GM10248 (cell line): Measurements from ENCODE around the gene ERC2.
A peak's percentile ranks its signal among the peaks of the same experiment; 100 is the strongest.

Source experiments
- CTCF ChIA-PET: fragments of 300-600 bp; sonication (Branson Sonifier 250); formaldehyde crosslinking; extraction: SDS; loops from one replicate; lab custom pipeline; 2021; ENCODE audit warnings: antibody characterized with exemption; lab: Yijun Ruan, JAX
- POLR2A ChIA-PET: fragments of 350-650 bp; sonication (Branson Sonifier 250); formaldehyde crosslinking; extraction: SDS; loops from one replicate; lab custom pipeline; 2020; ENCODE audit warnings: antibody characterized with exemption; lab: Yijun Ruan, JAX
- DNase-seq: peaks from one replicate; pipeline ENCODE4 v3.0.0; 2012; ENCODE audit errors: extremely low spot score
- TF ChIP-seq, protein P1 (sequence below): IDR thresholded peaks from 2 replicates; pipeline ENCODE4 v1.5.1; 2012; ENCODE audit warnings: mild to moderate bottlenecking, low read depth; ENCODE audit errors: extremely low read depth, missing control alignments, control extremely low read depth

The ERC2 gene

GRCh38 chr3:55482496-55483195, 985.6 kb downstream of the ERC2 start:
- POLR2A ChIA-PET: no interaction called here
- DNase-seq: peak; percentile 26
- TF ChIP-seq, protein P1, sequence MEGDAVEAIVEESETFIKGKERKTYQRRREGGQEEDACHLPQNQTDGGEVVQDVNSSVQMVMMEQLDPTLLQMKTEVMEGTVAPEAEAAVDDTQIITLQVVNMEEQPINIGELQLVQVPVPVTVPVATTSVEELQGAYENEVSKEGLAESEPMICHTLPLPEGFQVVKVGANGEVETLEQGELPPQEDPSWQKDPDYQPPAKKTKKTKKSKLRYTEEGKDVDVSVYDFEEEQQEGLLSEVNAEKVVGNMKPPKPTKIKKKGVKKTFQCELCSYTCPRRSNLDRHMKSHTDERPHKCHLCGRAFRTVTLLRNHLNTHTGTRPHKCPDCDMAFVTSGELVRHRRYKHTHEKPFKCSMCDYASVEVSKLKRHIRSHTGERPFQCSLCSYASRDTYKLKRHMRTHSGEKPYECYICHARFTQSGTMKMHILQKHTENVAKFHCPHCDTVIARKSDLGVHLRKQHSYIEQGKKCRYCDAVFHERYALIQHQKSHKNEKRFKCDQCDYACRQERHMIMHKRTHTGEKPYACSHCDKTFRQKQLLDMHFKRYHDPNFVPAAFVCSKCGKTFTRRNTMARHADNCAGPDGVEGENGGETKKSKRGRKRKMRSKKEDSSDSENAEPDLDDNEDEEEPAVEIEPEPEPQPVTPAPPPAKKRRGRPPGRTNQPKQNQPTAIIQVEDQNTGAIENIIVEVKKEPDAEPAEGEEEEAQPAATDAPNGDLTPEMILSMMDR: no peak
- CTCF ChIA-PET: interaction anchor here (0.7 kb wide), 1 partner anchor 239 kb away, joined by 3 read pairs; no protein-coding TSS in a partner anchor

DNA sequence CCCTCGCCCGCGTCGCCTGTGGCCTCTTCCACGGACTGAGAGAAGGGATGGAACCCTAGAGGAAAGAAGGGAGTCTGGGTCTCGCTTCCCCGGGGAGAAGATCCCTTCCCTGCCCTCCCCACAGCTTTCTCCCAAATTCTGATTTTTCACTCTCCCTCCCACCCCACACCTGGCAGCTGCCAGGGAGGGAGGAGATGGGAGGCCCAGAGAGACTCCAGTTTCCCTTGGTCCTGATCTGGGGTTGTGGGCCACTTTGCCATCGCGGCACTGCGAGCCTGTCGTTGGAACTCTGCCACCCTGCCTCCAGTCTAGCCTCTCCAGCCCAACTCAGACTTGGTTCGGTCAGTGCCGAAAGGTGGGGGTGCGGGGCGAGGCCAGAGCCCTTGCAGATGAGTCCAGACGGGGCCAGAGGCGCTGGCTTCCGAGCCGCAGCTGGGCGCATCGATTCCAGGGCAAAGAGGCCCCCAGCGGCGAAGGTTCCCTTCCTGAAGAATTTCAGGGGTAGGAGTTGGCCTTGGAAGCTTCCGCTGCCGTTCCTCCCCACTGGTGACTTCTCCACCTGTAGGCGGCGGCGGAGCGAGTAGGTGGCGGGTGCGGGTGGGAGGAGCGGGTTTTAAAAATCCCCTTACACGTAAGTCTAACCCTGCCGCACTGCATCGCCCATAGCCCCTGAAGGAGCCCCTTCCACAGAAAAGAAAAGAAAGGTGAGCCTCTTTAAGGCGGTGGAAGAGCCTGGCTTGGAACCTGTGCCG, 986.3 kb downstream of the ERC2 start:
- peak; percentile 20 for DNase-seq
- CTCF ChIA-PET: interaction anchor here (0.7 kb wide), 1 partner anchor 240 kb away, joined by 3 read pairs; no protein-coding TSS in a partner anchor
- POLR2A ChIA-PET: no interaction called here
- TF ChIP-seq, protein P1: no peak

DNA sequence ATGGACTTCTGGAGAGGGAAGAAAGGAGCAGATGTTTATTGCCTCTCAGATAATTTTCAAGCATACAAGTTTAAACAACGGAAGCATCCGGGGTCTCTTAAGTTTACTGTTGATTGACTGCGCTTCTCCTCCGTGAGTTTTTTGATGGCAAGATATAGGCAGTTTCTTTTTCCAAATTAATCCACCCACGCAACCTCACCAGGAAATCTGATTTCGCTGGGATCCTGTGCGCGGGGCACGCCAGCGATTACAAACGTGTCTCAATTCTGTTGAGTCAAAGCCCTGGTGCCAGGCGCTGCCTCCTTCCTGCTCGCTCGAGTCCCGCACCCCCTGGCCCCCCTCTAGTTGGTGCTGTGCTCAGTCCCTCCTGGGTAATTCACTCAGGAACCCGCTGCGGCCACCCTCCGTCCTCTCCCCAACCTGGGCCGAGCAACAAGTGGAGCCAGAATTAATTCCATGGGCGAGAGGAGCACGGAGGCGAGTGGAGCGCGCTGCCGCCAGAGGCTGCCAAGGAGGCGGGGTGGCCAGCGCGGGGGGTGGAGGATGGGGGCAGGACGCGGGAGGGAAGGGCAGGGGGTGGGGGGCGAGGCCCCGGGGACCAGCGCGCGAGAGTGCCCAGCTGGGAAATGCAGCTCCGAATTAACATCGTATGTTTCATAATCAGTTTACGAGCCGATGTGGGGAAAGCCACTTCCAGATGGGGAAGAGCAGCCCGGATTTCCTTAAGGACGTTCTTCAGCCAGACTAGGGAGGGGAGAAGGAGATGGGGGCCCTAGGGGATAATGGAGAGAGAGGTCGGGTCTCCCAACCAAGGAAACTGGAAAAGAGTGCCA, 987.1 kb downstream of the ERC2 start:
- ChIA-PET CTCF (no interaction called here), POLR2A (no interaction called here)
- TF ChIP-seq, protein P1: no peak
- DNase-seq: no peak

DNA sequence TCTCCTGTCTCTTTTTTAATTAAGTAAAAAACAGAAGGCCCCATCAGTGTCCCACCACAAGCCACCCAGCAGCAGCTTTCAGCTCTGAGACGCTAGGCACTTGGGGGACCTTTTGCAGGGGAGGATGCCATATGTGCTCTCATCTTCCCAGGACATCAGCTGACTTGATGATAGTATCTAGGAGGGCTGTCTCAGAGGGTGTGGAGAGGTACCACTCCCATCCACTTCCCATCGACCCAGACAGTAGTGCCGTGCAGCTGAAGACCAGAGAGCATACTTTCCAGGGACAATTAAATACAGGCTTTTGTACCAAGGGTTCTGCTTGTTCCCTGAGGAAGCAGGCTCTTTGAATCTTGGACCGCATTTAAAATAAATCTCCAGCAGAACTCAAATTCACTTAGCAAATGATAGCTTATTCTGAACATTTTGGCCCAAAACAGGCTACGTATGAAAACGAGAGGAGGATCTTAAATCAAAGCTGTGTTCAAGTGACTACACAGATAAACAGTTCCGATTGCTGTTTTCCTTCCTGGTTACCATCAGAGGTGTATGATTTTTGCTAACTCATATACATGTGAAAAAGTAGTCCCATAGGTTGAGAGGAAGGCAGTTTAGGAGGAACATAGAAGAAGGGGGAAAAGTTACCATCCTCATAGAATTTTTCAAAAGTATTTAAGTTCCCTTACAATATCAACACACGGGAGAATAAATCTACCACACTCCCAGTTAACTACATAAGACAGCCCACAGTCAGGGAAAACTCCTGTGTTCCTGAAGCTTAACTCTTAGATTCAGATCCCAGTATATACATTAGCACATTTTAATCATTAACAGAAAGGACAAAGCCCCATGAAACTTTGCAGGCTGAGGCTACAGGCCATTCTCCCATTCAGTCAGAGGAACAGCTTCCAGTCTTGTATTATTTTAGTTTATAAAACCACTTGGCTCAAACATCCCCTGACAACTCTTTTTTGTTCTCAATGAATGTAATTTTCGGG, 990.7 kb downstream of the ERC2 start:
- TF ChIP-seq, protein P1: no peak
- ChIA-PET POLR2A (no interaction called here), CTCF (interaction anchor here (1.0 to 1.6 kb wide), 3 partner anchors 12 to 244 kb away, joined by 4 to 6 read pairs (median 4); no protein-coding TSS in a partner anchor)
- no peak for DNase-seq

DNA sequence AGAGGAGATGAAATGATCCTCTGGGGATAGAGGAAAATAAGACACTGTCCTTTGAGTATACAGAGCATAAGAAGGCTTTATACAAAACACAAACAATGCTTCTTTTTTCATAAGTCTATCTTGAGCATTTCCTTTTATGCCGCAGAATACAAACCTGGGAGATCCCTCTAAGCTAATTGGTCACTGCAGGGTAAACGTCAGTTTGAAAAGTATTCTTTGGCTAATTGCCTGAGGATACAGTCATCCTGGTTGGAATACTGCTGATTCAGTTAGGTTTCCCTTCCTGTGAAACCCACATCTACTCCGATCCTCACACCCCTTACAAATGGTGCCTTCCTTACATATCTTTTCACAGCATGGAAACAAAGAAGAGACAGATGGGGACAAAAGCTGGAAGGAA, 991.8 kb downstream of the ERC2 start:
- TF ChIP-seq, protein P1: no peak
- ChIA-PET POLR2A (no interaction called here), CTCF (interaction anchor here (1.4 to 1.6 kb wide), 2 partner anchors 42 to 245 kb away, joined by 4 to 6 read pairs; no protein-coding TSS in a partner anchor)
- DNase-seq: no peak
